H9 (cell line): ENCODE measurements around the gene LRP1. TPM values are rescaled to one million over a fixed set of nuclear protein-coding genes. Genes with fewer than 3 reads are reported as not detected.
A peak's percentile ranks its signal among the peaks of the same experiment; 100 is the strongest.

Experiments used
- DNase-seq: peaks from one replicate; pipeline ENCODE4 v3.0.0-alpha.2; 2017
- H2AFZ ChIP-seq: one replicate; pipeline ENCODE4 v1.6.1; 2013; ENCODE audit warnings: mild to moderate bottlenecking, low read length, control low read depth, moderate library complexity
- H2AK5ac ChIP-seq: 2 replicates; pipeline ENCODE4 v1.6.1; 2013; ENCODE audit warnings: low read length, control low read depth, mixed read lengths; ENCODE audit not compliant: insufficient read length
- H2BK120ac ChIP-seq: one replicate; pipeline ENCODE4 v1.6.1; 2013; ENCODE audit warnings: low read depth, mild to moderate bottlenecking, low read length, control low read depth, inconsistent platforms; ENCODE audit not compliant: poor library complexity, severe bottlenecking
- H2BK12ac ChIP-seq: 2 replicates; pipeline ENCODE4 v1.6.1; 2013; ENCODE audit warnings: low read length, control low read depth, mixed read lengths, low read depth; ENCODE audit not compliant: insufficient read length
- H2BK15ac ChIP-seq: 2 replicates; pipeline ENCODE4 v1.6.1; 2013; ENCODE audit warnings: low read depth, low read length, control low read depth
- H2BK20ac ChIP-seq: one replicate; pipeline ENCODE4 v1.6.1; 2013; ENCODE audit warnings: low read depth, mild to moderate bottlenecking, low read length, control low read depth, inconsistent platforms; ENCODE audit not compliant: poor library complexity, severe bottlenecking
- H2BK5ac ChIP-seq: 2 replicates; pipeline ENCODE4 v1.6.1; 2013; ENCODE audit warnings: low read length, control low read depth, mixed read lengths; ENCODE audit not compliant: insufficient read length
- H3K14ac ChIP-seq: 2 replicates; pipeline ENCODE4 v1.6.1; 2013; ENCODE audit warnings: low read length, control low read depth; ENCODE audit not compliant: insufficient read depth
- H3K18ac ChIP-seq: 2 replicates; pipeline ENCODE4 v1.6.1; 2013; ENCODE audit warnings: low read depth, mild to moderate bottlenecking, mixed read lengths, low read length, control low read depth; ENCODE audit not compliant: insufficient read length
- H3K23ac ChIP-seq: 2 replicates; pipeline ENCODE4 v1.6.1; 2013; ENCODE audit warnings: low read length, control low read depth, mixed read lengths, low read depth; ENCODE audit not compliant: insufficient read length
- H3K23me2 ChIP-seq: 2 replicates; pipeline ENCODE4 v1.6.1; 2013; ENCODE audit warnings: low read depth, mild to moderate bottlenecking, mixed read lengths, low read length, control low read depth; ENCODE audit not compliant: insufficient read length, poor library complexity, severe bottlenecking
- H3K27ac ChIP-seq: 2 replicates; pipeline ENCODE4 v1.5.1; 2013; ENCODE audit warnings: low read length, control low read depth, mixed read lengths, low read depth; ENCODE audit not compliant: insufficient read length
- H3K27me3 ChIP-seq: 2 replicates; pipeline ENCODE4 v1.6.1; 2013; ENCODE audit warnings: low read length, control low read depth, inconsistent platforms; ENCODE audit not compliant: insufficient read depth
- H3K4ac ChIP-seq: 2 replicates; pipeline ENCODE4 v1.6.1; 2013; ENCODE audit warnings: low read depth, mild to moderate bottlenecking, control low read depth, inconsistent platforms, low read length, moderate library complexity
- H3K4me1 ChIP-seq: 2 replicates; pipeline ENCODE4 v1.6.1; 2013; ENCODE audit warnings: low read length, control low read depth, inconsistent platforms; ENCODE audit not compliant: insufficient read depth
- H3K4me2 ChIP-seq: 2 replicates; pipeline ENCODE4 v1.6.1; 2013; ENCODE audit warnings: low read length, control low read depth, mixed read lengths; ENCODE audit not compliant: insufficient read length, insufficient read depth
- H3K56ac ChIP-seq: 2 replicates; pipeline ENCODE4 v1.6.1; 2013; ENCODE audit warnings: low read depth, mild to moderate bottlenecking, mixed read lengths, low read length, control low read depth; ENCODE audit not compliant: insufficient read length
- H3K79me1 ChIP-seq: 2 replicates; pipeline ENCODE4 v1.6.1; 2013; ENCODE audit warnings: low read depth, mild to moderate bottlenecking, moderate library complexity, low read length, control low read depth, inconsistent platforms; ENCODE audit not compliant: insufficient read depth, poor library complexity, severe bottlenecking
- H3K79me2 ChIP-seq: 2 replicates; pipeline ENCODE4 v1.6.1; 2013; ENCODE audit warnings: low read length, control low read depth, inconsistent platforms; ENCODE audit not compliant: insufficient read depth
- H3K9ac ChIP-seq: 2 replicates; pipeline ENCODE4 v1.6.1; 2013; ENCODE audit warnings: low read length, control low read depth, mixed read lengths; ENCODE audit not compliant: insufficient read length; ENCODE audit errors: extremely low read depth
- H3K9me3 ChIP-seq: one replicate; pipeline ENCODE4 v1.6.1; 2013; ENCODE audit warnings: low read depth, low read length, inconsistent platforms; ENCODE audit not compliant: control insufficient read depth
- H3T11ph ChIP-seq: one replicate; pipeline ENCODE4 v1.6.1; 2013; ENCODE audit warnings: mild to moderate bottlenecking, low read length, control low read depth, inconsistent platforms
- H4K20me1 ChIP-seq: one replicate; pipeline ENCODE4 v1.6.1; 2013; ENCODE audit not compliant: control insufficient read depth, insufficient read length, insufficient read depth
- H4K5ac ChIP-seq: 2 replicates; pipeline ENCODE4 v1.6.1; 2013; ENCODE audit warnings: low read depth, mild to moderate bottlenecking, mixed read lengths, low read length, control low read depth; ENCODE audit not compliant: insufficient read length
- H4K8ac ChIP-seq: replicated peaks from 2 replicates; pipeline ENCODE4 v1.6.1; 2013; ENCODE audit warnings: low read length, control low read depth, mixed read lengths, low read depth; ENCODE audit not compliant: insufficient read length
- H4K91ac ChIP-seq: 2 replicates; pipeline ENCODE4 v1.6.1; 2013; ENCODE audit warnings: low read depth, mild to moderate bottlenecking, moderate library complexity, mixed read lengths, low read length, control low read depth; ENCODE audit not compliant: insufficient read length
- H3K27ac Mint-ChIP-seq, 3 experiments: 2 replicates in 2 of 3; 3 replicates in 1 of 3; pipeline ENCODE4 v1.8.0; 2020 to 2021; ENCODE audit warnings: mixed read lengths in 3 of 3, mild to moderate bottlenecking in 1 of 3, moderate library complexity in 1 of 3
- H3K27me3 Mint-ChIP-seq: 2 replicates; pipeline ENCODE4 v1.8.0; 2021; ENCODE audit warnings: low read depth, mild to moderate bottlenecking, moderate library complexity, mixed read lengths
- H3K36me3 Mint-ChIP-seq, 3 experiments: 2 replicates in 2 of 3; 3 replicates in 1 of 3; pipeline ENCODE4 v1.8.0; 2020 to 2021; ENCODE audit warnings: low read depth in 3 of 3, mixed read lengths in 3 of 3; ENCODE audit not compliant: insufficient read depth in 1 of 3
- H3K4me1 Mint-ChIP-seq, 2 experiments: 2 replicates each; pipeline ENCODE4 v1.8.0; 2020; ENCODE audit warnings: mixed read lengths in 2 of 2
- H3K4me3 Mint-ChIP-seq, 2 experiments: 2 replicates in 1 of 2; 3 replicates in 1 of 2; pipeline ENCODE4 v1.8.0; 2020 to 2021; ENCODE audit warnings: mild to moderate bottlenecking in 2 of 2, mixed read lengths in 2 of 2, moderate library complexity in 1 of 2
- H3K9me3 Mint-ChIP-seq, 2 experiments: 2 replicates in 1 of 2; 3 replicates in 1 of 2; pipeline ENCODE4 v1.8.0; 2020; ENCODE audit warnings: mild to moderate bottlenecking in 2 of 2, mixed read lengths in 2 of 2, moderate library complexity in 1 of 2
- CTCF ChIP-seq: fragments of 200-600 bp; sonication (generic); conservative IDR thresholded peaks from 3 replicates; pipeline ENCODE4 v1.8.0; 2021; ENCODE audit warnings: antibody characterized with exemption, mild to moderate bottlenecking
- WGBS: extraction: QIAGEN DNeasy Blood & Tissue Kit; methylation state at CpG from one replicate; pipeline ENCODE4 v1.1.7; 2013; ENCODE audit warnings: missing lambda C conversion rate, low lambda C conversion rate, mixed read lengths; ENCODE audit not compliant: insufficient read length; ENCODE audit errors: extremely low coverage; 5-methylcytosine and 5-hydroxymethylcytosine counted together
- total RNA-seq: library from RNA; stranded (reverse); gene quantifications from 2 replicates; pipeline ENCODE4 v1.2.1, GENCODE V29; 2021

The LRP1 gene
- total RNA-seq, 1 experiment from 2014 or later = 115 TPM

- Mint-ChIP-seq H3K4me3 (no peak overlapping the region), H3K27me3 (peaks cover 27% of the 10 kb centered on the region), H3K36me3 (peaks cover 0 to 3% (median 2%) of the 10 kb centered on the region in 3 experiments; a peak in 3 of 7 replicates), H3K4me1 (peaks cover 46 to 59% of the 10 kb centered on the region in 2 experiments), H3K27ac (peak overlapping the region in 1 of 3 experiments; percentile 7; a peak in 2 of 7 replicates), H3K9me3 (no peaks in the 10 kb centered on the region)
- Histone ChIP-seq H2BK20ac (no peak overlapping the region), H2AK5ac (no peak overlapping the region), H2BK15ac (no peak overlapping the region), H4K5ac (no peak overlapping the region), H4K20me1 (no peaks in the 10 kb centered on the region), H2BK120ac (no peak overlapping the region), H3K4me2 (no peak overlapping the region), H4K8ac (no peak overlapping the region), H3T11ph (no peak overlapping the region), H3K27me3 (peaks cover 4% of the 10 kb centered on the region), H2AFZ (no peak overlapping the region), H3K18ac (no peak overlapping the region), H3K9me3 (no peaks in the 10 kb centered on the region), H2BK5ac (no peak overlapping the region), H3K4ac (no peak overlapping the region), H2BK12ac (no peak overlapping the region), H3K23me2 (peaks cover 3% of the 10 kb centered on the region), H3K9ac (no peak overlapping the region), H3K27ac (no peak overlapping the region), H4K91ac (no peak overlapping the region), H3K4me1 (peaks cover 10% of the 10 kb centered on the region), H3K79me1 (no peaks in the 10 kb centered on the region), H3K56ac (no peak overlapping the region), H3K23ac (no peak overlapping the region), H3K14ac (no peak overlapping the region), H3K79me2 (no peaks in the 10 kb centered on the region)
- peak; percentile 64 for DNase-seq
- no CpG with 5 or more reads among the region's 1 CpG for WGBS
- TF ChIP-seq CTCF = no peak
Measured at GRCh38 chr12:57247041-57247440, 118.8 kb downstream of the LRP1 start.
